GM21825 (cell line): ENCODE results near the gene VPS35L.
"Not testable (repeated sequence)": the region's sequence is repeated elsewhere in the genome, so short reads cannot be mapped to it uniquely, and the experiment has no call there.

Source experiments
- ATAC-seq: cut with Tn5 transposase; IDR thresholded peaks from one replicate; pipeline ENCODE4 v1.9.1; 2021; ENCODE audit warnings: mild to moderate bottlenecking, moderate library complexity; ENCODE audit not compliant: unreplicated experiment

The VPS35L gene

DNA sequence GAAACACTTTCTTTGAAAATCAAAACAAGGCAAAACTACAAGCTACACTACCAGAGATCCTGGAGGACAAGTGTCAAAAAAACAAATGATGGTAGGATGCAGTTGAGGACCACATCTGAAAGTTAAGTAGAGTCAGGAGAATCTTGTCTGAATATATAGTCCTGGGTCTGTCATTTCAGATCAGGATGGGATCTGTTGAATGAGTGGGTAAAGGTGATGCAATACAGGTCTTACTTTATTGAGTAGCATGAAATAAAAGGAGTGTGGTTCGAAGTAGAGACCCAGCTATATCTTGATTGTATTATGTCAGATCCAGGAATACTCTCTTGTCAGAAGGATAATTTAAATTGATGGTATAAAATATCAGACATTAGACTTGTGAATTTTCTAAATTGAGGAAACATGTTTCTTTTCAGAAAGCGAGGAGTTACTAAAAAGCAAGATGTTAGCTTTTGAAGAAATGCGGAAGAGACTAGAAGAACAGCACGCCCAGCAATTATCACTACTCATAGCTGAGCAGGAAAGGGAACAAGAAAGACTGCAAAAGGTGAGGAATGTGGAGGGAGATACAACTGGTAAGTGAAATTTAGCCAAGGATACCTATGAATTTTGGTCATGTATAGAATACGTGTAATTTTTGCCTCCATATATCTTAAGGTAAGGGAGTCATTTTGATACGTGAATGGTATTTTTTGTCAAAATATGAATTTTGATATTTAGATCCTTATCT is 15.1 kb upstream of the VPS35L start:
- ATAC-seq = no peak

DNA sequence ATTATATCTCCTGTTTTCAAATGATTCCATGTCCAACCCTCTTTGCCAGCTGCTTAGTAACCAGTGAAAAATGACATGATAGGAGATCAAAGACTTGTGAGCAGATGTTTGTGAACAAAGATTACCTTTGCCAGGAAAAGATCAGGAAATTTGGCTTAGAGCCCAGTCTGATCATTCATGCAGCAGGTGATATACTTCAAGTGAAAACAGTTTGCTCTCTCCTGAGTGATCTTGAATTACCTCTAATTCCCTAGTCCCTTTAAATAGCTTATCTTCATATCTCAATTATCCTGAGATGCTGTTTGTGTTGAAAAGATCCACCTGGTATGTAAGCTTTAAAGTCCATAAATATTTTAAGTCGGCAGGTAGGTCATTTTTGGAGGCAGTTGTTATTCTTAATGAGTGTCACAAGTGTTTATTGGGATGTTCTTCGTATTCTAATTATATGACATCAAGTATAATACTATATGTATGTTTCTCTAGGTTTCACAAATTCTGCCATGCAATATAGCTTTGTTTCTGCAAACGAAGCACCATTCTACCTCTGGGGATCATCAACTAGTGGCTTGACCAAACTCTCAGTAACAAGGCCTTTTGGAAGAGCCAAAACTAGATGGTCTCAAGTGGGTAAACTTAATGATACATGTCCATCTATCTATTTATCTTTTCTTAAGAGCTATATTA is 13.2 kb upstream of the VPS35L start:
- no peak for ATAC-seq

DNA sequence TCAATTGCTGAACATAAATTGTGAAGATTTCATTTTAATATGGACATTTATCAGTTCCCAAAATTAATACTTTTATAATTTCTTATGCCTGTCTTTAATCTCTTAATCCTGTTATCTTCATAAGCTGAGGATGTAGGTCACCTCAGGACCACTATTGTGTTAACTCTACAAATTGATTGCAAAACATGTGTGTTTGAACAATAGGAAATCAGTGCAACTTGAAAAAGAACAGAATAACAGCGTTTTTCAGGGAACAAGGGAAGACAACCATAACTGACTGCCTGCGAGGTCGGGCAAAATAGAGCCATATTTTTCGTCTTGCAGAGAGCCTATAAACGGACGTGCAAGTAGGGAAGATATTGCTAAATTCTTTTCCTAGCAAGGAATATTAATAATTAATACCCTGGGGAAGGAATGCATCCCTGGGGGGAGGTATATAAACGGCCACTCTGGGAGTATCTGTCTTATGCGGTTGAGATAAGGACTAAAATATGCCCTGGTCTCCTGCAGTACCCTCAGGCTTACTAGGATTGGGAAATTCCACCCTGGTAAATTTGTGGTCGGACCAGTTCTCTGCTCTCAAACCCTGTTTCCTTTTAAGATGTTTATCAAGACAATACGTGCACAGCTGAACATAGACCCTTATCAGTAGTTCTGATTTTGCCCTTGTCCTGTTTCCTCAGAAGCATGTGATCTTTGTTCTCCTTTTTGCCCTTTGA is 12.1 kb upstream of the VPS35L start:
- not testable (repeated sequence) for ATAC-seq

GRCh38 chr16:19548144-19548543 is 7.4 kb upstream of the VPS35L start:
- ATAC-seq = no peak

DNA sequence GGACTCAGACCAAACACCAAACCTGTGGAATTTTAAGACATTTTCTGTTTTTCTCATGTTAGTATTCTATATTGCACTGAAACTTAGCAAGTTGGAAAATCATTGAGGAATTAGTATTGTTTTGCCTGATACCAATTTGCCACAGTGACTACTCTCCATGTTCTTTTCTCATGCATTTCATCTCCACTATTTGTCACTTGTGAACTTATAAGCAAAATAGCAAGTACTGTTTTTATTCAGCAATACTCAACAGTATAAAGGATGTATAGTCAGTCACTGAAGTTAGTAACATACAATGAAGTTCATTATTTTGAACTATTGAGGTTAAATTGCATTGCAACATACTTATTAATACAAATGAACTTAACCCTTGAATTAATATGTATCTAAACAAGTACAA is 5.8 kb upstream of the VPS35L start:
- no peak for ATAC-seq

DNA sequence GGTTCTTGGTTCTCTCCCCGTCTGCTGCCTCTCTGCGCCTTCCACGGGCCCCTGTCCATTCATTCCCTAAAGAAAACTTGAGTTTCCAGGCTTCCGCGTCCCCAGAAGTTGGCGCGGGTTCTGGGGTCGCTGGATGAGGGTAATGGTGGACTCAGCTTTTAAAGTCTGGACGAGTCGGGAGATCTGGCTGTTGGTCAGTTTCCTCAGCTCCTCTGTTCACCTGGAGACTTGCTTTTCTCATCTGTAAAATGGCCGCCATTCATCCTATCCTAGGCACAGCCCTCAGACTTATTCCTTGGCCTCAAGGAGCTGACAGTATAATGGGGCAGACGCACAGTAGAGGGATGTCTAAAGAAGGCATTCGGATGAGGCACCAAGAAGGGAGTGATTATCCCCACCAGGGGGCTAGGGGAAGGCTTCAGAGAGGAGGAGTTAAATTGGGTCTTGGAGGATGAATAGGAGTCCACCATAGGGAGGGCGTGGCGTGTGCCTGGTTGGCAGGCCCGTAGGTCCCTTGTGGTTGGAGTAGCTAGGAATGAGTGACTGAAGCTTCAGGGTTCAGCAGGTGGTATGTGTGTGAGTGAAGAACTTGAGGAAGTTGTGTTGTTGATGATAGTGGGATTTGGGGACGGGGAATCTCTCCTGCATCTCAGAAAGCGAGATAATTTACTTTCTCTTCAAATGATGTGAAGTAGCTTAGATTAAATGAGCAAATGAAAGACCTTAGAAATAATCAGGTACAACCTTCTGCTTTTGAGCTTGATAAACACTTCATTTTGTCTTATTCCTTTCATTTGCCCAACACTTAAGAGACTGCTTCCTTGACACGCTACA is 652 bp downstream of the VPS35L start:
- ATAC-seq = no peak

DNA sequence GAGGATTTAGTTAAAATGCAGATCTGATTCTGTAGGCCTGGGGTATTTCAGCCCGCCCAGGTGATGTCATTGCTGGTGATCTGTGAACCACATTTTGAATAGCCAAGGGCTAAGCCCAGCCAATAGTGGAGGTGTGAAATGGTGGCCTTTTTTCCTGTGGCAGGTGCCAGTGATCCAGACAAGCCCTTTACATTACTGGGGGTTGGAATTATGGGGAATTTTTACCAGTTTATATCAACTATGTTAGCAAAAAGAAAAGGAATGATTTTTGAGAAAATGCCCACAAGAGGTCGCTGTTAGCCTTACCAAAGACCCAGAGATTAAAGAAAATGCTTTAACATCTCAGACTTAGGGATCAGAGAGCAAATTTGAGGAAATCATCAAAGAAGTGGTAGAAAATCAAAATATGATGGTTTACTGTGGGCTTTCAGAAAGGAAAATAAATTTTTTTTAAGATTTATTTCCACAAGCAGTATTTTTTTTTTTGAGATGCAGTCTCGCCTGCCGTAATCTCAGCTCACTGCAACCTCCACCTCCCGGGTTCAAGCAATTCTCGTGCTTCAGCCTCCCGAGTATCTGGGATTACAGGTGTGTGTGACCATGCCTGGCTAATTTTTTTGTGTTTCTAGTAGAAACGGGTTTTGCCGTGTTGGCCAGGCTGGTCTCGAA is 3.9 kb downstream of the VPS35L start:
- no peak for ATAC-seq

DNA sequence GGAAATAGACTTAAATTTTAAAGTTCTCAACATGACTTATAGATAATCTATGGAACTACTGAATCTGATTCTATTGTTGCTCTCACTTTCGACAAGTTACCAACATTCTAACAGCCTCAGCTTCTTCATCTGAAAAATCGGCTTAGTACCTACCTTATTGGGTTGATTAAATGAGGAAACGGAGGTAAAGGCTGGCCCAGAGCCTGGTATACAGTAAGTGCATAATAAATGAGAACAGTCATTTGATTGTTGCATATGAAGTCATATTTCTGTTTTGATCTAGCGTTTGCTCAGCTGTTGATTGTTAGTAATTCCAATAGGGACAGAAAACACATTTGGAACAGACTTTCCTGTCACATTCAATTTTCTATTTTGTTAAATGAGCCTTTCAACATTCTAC is 4.6 kb downstream of the VPS35L start:
- no peak for ATAC-seq

DNA sequence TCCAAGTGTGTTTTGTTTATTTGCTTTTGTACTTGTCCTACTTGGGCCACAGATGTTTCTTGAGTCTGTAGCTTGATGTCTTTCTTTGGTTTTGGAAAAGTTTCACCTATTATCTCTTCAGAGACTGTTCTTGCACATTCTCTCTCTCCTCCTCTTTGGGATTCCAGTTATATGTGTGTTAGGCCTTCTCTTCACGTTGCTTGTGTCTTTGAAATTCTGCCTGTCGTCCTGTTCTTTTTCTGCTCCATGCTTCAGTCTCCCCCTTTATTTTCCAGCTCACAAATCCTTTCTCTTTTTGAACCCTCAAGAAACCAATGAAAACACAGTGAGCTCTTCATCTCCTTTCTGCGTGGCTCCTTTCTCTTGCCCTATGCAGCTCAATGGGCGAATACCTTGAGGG is 7.9 kb downstream of the VPS35L start:
- ATAC-seq = no peak

- ATAC-seq = no peak
Observed at GRCh38 chr16:19566362-19566761, 10.9 kb downstream of the VPS35L start.

- ATAC-seq = no peak
Observed at GRCh38 chr16:19567560-19567959, 12.1 kb downstream of the VPS35L start.

DNA sequence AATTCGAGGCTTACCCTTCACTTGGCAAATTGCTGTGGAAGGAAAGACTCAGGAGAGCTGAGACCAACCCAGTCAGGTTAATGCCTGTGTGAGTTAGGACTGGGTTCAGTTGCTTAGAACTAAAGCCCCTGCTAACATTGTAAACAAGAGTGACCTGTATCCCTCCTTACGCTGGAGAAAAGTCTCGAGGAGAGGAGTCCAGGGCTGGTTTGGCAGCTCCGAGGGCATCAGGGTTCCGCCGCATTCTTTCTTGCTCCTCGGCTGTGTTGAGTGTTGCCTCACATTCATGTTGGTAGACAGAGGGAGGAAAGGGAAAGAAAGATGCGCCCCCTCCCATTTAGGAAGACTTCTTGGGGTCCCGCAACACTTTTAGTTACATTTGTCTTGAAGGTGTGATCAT is 18.5 kb downstream of the VPS35L start:
- ATAC-seq = no peak

DNA sequence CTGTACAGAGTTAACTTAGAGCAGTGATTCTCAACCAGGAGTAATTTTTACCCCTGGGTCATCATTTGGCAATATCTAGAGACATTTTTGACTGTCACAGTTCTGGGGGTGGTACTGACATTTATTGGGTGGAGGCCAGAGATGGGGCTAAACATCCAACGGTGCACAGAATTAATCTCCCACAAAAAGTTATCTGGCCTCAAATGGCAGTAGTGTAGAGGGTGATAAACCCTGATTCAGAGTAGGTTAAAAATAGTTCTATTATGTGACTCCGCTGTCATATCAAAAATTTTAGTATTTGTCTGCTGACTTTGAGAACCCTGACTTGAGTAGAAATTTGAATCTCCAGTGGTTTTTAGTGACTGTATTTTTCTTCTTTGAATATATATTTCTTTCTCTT is 19.1 kb downstream of the VPS35L start:
- no peak for ATAC-seq

GRCh38 chr16:19578378-19578971 is 23.0 kb downstream of the VPS35L start:
- no peak for ATAC-seq

- no peak for ATAC-seq
Observed at GRCh38 chr16:19582050-19582831, 26.7 kb downstream of the VPS35L start.

GRCh38 chr16:19583665-19584300 is 28.3 kb downstream of the VPS35L start:
- ATAC-seq = no peak

- no peak for ATAC-seq
Observed at GRCh38 chr16:19588661-19589060, 33.2 kb downstream of the VPS35L start.

DNA sequence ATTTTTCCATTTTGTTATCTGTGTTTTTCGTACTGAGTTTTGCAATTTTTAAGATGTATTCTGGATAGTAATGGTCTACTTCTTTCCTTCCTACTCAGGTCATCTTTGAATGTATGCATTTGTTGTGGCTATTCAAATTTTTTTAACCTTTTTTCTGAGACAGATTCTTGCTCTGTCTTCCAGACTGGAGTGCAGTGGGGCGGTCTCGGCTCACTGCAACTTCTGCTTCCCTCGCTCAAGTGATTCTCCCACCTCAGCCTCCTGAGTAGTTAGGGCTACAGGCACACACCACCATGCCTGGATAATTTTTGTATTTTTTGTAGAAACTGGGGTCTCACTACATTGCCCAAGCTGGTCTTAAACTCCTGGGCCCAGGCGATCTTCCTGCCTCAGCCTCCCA is 33.6 kb downstream of the VPS35L start:
- ATAC-seq = no peak

GRCh38 chr16:19589771-19590302 is 34.3 kb downstream of the VPS35L start:
- no peak for ATAC-seq
